HG03469 (cell line): ENCODE results near the gene SLC43A1.

Experiments used
- ATAC-seq: cut with Tn5 transposase; IDR thresholded peaks from one replicate; pipeline ENCODE4 v1.9.1; 2021; ENCODE audit warnings: mild to moderate bottlenecking, moderate library complexity, moderate number of reproducible peaks; ENCODE audit not compliant: unreplicated experiment

Gene SLC43A1

DNA sequence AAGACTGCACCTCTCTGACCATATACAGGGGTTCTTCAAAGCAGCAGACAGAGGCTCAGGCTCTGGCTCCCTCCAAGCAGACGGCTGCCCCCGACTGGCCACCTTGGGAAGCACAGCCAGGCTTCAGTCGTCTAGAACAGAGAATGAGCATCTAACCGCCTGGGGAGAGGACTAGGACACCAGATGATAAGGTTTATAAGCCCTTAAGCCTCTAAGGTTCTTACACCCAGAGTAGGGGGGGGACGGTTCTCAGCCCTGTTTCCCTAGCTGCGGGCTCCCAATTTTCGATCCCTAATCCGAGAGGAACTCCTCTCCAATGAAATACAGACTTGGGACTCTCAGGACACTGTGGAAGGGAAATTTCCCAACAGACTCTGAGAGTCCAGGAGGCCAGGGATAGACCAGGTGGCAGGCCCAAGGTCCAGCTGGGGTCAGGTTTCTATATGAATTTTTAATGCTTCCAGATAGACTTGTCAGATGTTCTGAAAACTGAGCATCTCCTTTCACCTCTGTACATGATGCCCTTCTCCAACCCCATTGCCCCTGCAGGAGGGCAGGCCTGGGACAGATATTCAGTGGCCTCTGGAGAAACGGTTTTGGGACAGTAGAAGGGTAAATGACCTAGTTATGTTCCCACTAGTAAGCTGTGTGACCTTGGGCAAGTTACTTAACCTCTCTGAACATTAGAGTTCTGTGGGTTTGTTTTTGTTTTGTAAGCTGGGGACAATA lies 34.9 kb downstream of the SLC43A1 start:
- ATAC-seq, result no peak

DNA sequence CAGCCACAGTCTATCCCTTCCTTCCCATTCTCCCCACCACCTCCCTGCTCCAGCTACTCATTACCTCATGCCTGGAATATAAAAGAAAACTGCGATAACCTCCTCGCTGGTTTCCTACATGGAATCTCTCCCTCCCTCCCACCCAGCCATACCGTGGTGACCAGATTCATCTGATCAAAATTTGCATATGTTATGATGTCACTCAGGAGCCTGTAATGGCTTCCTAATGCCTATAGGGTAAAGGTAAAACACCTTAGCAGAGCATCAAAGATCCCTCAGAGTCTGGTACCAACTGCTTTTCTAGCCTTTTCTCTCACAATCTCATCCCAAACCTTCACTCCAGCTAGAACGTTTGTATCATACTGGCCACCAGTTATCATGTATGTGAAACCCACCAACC lies 35.6 kb downstream of the SLC43A1 start:
- ATAC-seq, result no peak

DNA sequence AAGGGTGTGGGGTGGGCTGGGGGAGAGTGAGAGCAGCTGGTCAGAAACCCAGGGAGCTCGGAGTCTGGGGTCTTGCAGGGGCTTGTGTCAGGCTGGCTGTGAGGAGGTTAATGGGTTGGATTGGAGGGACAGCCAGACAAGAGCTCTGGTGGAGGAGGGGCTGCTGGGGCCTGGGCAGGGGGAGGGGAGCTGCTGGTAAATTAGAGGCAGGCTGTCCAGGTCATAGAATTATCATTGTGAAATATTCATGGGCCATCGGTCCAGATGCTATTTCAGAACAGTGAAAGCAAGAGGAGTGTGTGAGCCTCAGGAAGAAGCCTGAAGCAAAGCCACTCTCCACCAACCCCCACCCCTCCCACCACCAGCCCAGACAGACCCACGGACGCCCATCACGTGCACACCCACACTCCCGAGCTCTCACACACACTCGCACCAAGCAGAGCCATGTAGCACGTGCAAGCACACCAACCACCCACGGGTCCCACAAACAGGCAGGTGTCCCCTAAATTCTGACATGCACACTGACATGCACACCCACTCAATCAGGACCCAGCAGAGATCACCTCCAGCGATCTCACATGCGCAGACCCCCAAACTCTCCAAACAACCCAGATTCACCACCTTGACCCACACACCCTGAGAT lies 36.4 kb downstream of the SLC43A1 start:
- ATAC-seq, result no peak

DNA sequence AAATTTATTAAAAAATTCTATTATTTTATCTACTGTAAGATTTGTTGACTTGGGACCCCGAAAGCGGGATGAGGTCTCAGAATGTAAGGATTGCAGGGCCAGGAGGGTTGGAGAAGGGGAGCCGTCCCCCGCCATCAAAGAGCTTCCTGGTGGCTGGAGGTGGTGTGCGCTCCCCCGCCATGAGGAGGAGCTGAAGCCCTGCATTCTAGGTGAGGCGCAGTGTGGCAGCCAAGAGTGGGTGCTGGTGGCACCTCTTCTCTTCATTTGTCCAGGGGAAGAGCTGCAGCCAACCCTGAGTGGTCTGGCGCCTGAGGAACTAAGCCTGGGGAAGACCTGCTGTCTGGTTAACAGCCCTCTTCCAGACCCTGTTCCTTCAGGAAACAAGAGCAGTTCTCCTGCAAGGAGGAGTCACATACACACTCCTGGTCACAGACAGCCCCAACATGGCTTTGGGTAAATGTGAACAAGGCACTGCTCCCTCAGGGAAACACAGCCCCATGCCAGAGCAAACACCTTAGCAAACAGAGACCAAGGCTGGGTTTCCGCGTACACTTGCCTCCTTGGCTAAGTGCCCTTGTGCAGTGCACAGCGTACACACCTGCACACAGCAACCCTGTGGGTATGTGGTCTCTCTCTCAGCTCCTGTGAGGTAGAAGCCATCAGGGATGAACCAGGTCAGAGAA lies 37.9 kb downstream of the SLC43A1 start:
- no peak for ATAC-seq

DNA sequence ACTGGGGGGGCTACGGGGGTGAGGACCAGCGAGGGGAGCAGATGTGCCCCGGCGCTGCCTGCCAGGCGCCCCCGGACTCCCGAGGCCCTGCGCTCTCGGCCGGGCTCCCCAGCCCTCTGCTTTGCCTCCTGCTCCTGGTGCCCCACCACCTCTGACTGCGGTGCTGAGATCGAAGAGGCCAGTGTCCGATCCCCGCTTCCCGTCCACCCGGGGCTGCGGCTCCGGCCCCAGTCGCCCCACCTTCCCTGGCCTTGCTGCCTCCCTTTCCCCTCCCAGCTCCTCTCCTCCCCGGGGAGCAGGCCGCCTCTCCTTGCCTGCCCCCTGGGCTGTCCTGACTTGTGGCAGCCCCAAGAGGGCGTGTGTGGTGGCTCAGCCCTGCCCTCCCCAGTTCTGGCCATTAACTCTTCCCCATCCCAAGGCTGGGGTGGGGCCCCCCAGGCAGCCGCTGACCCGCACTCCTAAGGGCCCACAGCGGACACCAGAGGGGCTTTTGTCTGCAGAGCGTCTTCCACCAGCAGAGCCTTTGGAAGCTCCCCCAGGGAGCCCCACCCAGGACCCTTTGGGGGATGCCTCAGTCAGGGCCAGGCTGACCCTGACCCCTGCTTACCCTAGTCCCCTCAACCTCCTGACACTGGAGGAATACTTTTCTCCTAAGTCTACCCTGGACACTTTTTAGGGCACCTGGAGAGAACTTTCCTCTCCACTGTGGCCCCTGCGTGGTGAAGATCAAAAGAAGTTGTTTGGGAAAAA lies 38.6 kb downstream of the SLC43A1 start:
- ATAC-seq, result peak; percentile 37

DNA sequence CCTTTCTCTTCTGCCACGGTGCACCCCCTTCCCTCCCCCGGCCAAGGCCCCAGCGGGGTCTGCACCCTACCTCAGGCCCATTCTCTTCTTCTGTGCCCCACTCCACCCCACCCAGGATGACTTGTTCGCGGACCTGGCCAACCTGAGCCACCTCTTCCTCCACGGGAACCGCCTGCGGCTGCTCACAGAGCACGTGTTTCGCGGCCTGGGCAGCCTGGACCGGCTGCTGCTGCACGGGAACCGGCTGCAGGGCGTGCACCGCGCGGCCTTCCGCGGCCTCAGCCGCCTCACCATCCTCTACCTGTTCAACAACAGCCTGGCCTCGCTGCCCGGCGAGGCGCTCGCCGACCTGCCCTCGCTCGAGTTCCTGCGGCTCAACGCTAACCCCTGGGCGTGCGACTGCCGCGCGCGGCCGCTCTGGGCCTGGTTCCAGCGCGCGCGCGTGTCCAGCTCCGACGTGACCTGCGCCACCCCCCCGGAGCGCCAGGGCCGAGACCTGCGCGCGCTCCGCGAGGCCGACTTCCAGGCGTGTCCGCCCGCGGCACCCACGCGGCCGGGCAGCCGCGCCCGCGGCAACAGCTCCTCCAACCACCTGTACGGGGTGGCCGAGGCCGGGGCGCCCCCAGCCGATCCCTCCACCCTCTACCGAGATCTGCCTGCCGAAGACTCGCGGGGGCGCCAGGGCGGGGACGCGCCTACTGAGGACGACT lies 39.3 kb downstream of the SLC43A1 start:
- ATAC-seq, result peak; percentile 23

DNA sequence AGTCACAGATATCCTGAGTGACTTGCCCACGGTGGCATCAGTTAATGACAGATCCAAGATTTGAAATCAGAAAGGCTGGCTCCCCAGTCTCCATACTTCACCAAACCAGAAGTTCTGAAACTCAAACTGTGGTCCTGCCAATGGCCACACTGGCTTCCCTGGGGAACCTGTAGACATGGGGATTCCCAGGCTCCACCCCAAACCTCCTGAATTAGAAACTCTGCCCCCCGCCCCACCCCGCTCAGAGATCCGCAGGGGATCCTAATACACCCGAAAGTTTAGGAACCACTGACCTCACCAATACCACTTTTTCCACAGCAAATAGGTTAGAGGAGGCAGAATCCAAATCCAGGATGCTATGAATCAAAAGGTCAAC lies 39.8 kb downstream of the SLC43A1 start:
- ATAC-seq, result no peak

DNA sequence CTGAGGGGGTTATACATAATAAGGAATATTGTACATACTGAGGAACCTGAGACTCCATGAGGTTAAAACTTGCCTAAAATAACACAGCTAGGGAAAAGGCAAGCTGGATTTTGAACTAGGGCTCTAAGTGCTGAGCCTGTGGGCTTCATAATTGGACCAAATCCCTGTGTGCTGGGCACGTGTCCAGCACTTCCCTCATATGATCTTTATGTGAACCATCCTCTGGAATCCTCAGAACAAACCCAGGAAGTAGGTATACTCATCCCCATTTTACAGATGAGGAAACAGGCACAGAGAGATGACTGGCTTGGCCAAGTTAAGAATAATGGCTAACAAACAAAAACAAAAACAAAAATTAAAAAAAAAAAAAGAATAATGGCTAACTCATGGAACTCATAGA lies 40.3 kb downstream of the SLC43A1 start:
- ATAC-seq, result no peak

DNA sequence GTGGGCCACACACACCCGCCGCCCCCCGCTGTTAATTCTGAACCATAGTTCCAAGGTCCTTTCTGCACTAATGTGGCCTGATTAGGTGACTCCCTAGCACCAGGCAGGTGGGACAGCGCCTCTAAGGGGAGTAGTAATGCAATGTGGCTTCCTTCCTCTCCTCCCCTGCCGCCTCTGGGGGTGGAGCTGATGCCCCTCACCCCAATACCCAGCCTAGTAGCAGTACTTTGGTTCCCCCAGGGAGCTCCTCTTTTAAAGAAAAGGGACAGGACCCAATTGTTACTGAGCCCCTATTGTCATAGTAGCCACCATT lies 40.7 kb downstream of the SLC43A1 start:
- ATAC-seq, result no peak

DNA sequence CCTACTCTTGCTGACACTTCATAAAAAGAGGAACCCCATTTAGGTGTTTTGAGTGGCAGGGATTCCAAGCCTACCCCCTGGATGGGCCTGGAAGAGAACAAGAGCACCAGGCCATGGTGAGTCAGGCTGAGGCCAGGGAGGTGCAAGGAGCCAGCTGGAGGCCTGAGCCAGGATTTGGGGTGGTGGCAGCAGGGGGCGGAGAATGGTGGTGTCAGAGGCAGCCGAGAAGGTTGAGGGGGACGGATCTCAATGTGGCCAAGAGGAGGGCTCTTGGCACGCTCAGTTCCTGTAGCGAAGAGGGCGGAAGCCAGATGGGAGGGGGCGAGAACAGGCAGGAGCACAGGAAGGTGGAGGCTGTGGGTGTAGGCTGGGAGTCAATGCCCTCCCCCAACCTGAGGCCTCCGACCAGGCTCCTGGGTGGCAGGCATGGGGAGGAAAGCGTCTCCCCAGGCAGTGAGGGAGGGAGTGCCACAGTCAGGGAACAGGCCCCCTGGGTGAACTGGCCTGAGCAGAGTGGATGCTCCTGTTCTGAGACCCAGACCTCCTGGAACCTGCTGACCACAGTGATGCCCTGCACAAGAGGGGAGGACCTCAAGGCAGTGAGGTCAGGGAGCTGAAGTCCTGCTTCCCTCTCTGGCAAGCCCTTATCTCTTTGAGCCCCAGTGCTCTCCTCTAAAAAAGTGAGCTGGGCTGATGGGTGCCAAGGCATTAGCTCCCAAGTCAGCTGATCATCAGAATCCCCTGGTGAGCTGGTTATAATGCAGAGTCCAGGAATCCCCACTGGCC lies 41.3 kb downstream of the SLC43A1 start:
- no peak for ATAC-seq

DNA sequence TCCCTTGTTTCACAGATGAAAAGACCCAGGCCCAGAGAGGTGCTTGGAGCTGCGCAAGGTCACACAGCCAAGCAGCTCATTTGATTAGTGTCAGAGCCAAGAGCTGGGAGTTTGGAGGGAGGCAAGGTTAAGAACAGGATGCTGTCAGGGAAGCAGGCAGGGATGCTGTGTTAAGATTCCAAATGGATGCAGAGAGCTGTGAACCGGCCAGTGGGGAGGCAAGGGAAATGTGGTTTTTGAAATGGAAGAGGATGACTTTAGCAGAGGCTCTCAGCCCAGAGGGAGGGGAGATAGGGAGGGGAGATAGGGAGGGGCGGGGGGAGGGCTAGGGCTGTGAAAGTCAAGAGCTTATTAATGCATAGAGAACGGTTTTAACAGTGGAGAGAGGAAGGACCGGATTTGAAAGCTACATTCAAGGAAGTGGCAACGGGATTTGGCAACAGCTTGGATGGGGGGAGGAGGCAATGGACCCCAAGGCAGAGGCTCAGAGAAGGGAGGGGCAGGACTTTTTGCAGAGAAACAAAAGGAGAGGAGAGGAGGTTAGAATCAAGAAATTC lies 42.1 kb downstream of the SLC43A1 start:
- ATAC-seq, result no peak

DNA sequence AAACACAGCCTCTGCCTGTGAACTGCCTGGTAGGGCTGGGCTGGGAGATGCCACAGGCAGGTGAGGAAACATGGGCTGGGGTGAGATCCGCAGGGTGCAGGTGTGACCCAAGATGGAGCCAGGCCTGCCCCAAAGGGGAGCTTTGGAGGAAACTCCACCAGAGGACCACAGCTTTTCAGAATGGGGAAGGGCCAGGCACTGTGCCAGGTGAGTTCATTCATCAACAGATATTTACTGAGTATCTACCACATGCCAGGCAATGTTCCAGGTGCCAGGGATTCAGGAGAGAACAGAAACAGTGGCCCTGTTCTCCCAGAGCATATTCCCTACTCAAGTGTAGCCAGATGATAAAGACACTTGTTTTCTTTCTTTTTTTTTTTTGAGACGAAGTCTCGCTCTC lies 44.0 kb downstream of the SLC43A1 start:
- no peak for ATAC-seq

DNA sequence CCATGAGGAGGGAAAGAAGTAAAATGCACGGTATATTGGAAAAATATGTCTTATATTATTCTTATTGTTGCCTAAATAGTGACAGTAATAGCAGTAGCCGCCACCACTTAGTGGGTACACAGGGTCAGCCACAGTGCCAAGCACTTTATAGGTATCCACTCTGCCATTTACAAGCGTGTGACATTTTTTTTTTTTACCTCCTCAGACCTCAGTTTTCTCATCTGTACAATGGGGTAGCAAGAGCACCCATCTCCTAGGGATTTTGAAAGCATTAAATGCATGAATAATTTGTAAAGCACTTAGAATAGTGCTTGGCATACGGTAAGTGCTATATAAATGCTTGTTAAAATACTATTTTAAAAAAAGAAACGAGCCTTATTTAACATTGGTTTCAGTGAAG lies 46.2 kb downstream of the SLC43A1 start:
- ATAC-seq, result no peak

DNA sequence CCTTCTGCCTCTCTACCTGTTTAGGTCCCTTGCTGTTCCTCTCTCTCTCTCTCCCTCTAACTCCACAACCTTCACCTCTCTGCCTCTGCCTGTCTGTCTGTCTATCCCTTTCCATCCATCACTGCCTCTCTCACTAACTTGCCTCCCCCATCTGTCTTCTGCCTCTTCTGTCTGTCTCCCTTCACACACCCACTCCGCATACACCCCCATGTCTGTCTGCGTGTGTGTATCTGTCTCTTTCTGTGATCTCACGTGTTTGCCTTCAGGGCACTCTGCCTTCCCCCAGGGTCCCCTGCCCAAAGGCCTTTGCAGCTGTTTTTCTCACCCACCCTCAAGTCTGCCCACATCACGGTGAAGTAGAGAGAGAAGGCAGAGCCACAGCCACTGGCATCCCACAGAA lies 47.2 kb downstream of the SLC43A1 start:
- ATAC-seq, result no peak

DNA sequence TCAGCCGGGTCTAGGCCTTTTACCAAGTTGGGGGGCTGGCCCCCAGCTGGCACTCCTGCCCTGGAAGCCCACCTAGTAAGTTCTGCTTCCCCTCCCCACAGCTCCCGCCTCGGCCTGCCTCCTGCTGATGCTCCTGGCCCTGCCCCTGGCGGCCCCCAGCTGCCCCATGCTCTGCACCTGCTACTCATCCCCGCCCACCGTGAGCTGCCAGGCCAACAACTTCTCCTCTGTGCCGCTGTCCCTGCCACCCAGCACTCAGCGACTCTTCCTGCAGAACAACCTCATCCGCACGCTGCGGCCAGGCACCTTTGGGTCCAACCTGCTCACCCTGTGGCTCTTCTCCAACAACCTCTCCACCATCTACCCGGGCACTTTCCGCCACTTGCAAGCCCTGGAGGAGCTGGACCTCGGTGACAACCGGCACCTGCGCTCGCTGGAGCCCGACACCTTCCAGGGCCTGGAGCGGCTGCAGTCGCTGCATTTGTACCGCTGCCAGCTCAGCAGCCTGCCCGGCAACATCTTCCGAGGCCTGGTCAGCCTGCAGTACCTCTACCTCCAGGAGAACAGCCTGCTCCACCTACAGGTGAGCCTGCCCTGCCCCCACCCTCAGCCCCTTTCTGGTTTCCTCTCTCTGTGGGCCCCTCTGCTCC lies 47.9 kb downstream of the SLC43A1 start:
- no peak for ATAC-seq

DNA sequence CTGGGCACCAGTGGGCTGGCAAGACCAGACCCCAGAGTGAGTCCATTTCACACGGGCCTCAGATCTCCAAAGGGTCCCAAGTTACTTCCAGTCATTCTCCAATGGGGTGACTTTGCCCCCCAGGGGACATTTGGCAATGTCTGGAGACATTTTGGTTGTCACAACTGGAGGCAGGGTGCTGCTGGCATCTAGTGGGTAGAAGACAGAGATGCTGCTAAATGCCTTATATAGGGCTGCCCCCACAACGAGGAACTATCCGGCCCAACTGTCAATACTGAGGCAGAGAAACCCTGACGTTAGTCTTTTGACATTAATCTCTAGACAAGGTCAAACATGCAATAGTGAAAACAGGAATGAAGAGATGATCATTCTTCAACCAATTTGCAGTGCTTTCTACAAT lies 48.8 kb downstream of the SLC43A1 start:
- ATAC-seq, result no peak

DNA sequence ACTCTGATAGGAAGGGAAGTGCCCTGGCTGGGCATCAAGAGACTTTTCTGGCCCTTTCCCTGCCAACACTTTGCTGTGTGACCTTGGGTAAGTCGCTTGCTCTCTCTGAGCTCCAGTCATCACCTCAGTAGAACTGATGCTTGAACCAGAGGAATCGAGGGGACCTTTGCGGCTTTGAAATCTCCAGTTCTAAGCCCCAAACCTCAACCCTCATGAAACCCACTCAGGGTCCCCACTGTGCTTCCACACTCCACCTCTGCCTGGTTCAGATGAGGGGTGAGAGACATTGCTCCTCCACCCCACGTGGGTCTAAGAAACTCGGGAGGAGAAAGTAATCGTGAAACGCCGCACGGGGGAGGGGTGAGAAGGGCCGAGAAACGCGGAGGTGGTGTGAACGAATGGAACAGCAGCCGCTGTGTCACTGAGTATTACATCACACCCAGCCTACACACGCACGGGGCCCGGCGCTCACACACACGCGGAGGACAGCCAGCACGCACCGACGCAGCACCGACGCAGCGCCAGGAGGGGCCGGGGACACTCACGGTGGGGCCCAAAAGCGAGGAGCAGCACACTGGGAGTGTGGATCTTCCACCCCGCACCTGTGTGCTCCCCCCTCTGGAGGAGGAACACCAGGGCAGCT lies 50.8 kb downstream of the SLC43A1 start:
- ATAC-seq, result no peak

DNA sequence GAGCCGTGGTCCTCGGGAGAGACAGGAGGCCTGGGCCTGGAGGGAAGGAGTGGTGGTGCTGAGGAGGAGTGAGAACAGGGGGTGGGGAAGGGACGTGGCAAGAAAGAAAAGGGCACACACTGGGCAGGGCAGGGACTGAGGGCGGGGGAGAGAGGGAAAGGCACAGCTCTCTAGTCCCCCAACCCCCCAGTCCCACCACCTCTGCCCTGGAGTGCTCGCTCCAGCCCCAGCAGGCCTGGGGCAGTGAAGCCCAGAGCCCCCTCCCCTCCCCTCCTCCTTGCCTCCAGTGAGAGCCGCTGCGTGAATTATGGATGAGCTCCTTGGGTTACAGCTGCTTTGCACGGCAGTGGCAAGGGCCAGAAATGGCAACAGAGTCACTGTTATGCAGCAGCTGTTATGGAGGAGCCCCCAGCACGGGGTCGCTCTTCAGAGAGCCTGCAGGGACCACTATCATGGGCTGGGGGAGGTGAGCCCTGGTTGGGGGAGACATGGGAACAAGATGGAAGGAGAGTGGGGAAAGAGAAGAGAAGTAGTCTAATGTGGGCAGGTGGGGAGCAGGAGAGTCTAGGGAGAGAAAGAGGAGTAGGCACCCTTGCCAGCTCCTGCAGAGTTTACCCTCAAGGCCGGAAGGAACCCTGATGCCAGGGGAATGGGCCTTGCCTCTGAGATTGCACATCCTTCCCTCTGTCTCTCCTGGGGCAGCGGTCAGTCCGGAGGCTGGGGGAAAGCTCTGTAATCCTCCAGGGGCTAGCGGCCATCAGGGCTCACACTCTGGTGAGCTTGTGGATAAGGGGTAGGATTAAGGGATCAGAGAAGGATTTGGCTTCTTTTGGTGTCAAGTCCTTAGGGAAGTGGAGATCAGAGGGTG lies 51.6 kb downstream of the SLC43A1 start:
- no peak for ATAC-seq
